ENCODE data around the gene DCAF4.

The DCAF4 gene

DNA sequence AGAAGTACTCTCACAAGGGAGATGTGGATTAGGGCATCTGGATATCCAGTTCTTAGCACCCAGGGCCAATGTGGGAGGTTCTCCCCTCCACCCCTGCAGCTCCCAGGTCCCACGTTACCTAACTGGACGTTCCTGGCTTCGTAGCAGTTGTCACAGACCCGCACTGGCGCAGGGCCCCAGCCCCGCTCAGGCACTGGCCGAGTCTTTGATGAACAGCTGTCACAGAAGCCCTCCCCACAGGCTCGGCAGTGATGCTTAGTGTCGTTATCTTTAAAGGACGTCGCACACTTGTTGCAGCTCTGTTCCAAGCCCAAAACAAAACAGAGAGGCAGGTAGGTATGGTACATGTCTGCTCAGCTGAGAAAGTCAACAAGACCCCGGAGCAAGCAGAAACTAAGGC, 48.4 kb downstream of the DCAF4 start:
- Histone ChIP-seq H2BK12ac (ENCODE audit: low read length) (no peak overlapping the region), H2AFZ (ENCODE audit: insufficient read depth, low read length, poor library complexity) (no peak overlapping the region), H3K27ac (ENCODE audit: low read depth, low read length) (no peak overlapping the region), H3K14ac (ENCODE audit: low read length) (no peak overlapping the region), H2AK5ac (ENCODE audit: low read length) (no peak overlapping the region), H4K91ac (ENCODE audit: low read depth, low read length) (no peak overlapping the region), H3K9ac (ENCODE audit: low read length) (no peak overlapping the region), H3K4me3 (ENCODE audit: low read depth, low read length) (no peak overlapping the region), H3K36me3 (ENCODE audit: control insufficient read depth in 1 of 2, insufficient read depth in 2 of 2, low read length in 2 of 2) (peaks cover 60 to 61% of the 10 kb centered on the region in 2 experiments), H3K79me2 (ENCODE audit: control insufficient read depth, insufficient read depth, low read length, poor library complexity) (no peaks in the 10 kb centered on the region), H3K4me1 (ENCODE audit: control insufficient read depth in 1 of 2, insufficient read depth in 2 of 2, low read length in 2 of 2) (no peaks in the 10 kb centered on the region), H3K18ac (ENCODE audit: low read length) (no peak overlapping the region), H4K8ac (ENCODE audit: low read depth, low read length) (no peak overlapping the region), H3K4ac (ENCODE audit: low read depth, low read length) (no peak overlapping the region), H3K79me1 (ENCODE audit: low read length) (no peaks in the 10 kb centered on the region), H3K27me3 (ENCODE audit: insufficient read depth, low read length) (no peaks in the 10 kb centered on the region), H3K4me2 (ENCODE audit: low read length) (no peak overlapping the region), H3K9me3 (ENCODE audit: insufficient read depth, low read depth, low read length) (no peaks in the 10 kb centered on the region), H2BK120ac (ENCODE audit: insufficient read depth, low read length, poor library complexity) (no peak overlapping the region), H3K23ac (ENCODE audit: low read length) (no peak overlapping the region), H2BK5ac (ENCODE audit: low read depth, low read length, poor library complexity) (no peak overlapping the region), H4K12ac (ENCODE audit: low read depth, low read length) (no peak overlapping the region)
- DNase-seq: no peak
- no CpG with 5 or more reads among the region's 12 CpGs for WGBS (ENCODE audit: extremely low coverage, insufficient coverage, insufficient read length)

DNA sequence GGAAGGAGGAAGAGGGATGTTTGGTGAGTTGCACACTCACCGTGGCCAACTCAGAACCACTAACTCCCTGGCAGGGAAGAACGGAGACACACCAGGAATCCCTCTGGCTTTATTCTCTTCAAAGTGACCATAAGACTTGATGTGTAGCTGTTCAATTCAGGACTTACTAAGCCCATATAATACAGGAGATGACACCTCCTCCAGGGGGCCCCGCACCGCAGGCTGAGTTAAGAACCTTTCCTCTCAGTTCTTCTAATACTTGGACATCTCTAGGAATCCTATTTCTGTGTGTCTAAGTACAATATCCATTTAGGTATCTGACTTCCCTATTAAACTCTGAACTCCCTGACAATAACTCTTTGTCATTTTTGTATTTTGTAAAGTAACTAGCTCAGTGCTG, 49.5 kb downstream of the DCAF4 start:
- no peak for DNase-seq
- no peaks in the 10 kb centered on the region for H3K79me2 ChIP-seq (ENCODE audit: control insufficient read depth, insufficient read depth, low read length, poor library complexity)
- H2AK5ac ChIP-seq (ENCODE audit: low read length): no peak overlapping the region
- H3K27ac ChIP-seq (ENCODE audit: low read depth, low read length): no peak overlapping the region
- H3K27me3 ChIP-seq (ENCODE audit: insufficient read depth, low read length): no peaks in the 10 kb centered on the region
- no peaks in the 10 kb centered on the region for H3K79me1 ChIP-seq (ENCODE audit: low read length)
- no peak overlapping the region for H3K23ac ChIP-seq (ENCODE audit: low read length)
- no peak overlapping the region for H3K4me2 ChIP-seq (ENCODE audit: low read length)
- no peak overlapping the region for H2BK5ac ChIP-seq (ENCODE audit: low read depth, low read length, poor library complexity)
- no peak overlapping the region for H2BK120ac ChIP-seq (ENCODE audit: insufficient read depth, low read length, poor library complexity)
- no peak overlapping the region for H4K8ac ChIP-seq (ENCODE audit: low read depth, low read length)
- no CpG with 5 or more reads among the region's 4 CpGs for WGBS (ENCODE audit: extremely low coverage, insufficient coverage, insufficient read length)
- H2BK12ac ChIP-seq (ENCODE audit: low read length): no peak overlapping the region
- no peak overlapping the region for H3K18ac ChIP-seq (ENCODE audit: low read length)
- H3K9me3 ChIP-seq (ENCODE audit: insufficient read depth, low read depth, low read length): no peaks in the 10 kb centered on the region
- no peak overlapping the region for H3K14ac ChIP-seq (ENCODE audit: low read length)
- H3K9ac ChIP-seq (ENCODE audit: low read length): no peak overlapping the region
- no peaks in the 10 kb centered on the region for H3K4me1 ChIP-seq (ENCODE audit: control insufficient read depth in 1 of 2, insufficient read depth in 2 of 2, low read length in 2 of 2)
- peaks cover 50 to 59% of the 10 kb centered on the region in 2 experiments for H3K36me3 ChIP-seq (ENCODE audit: control insufficient read depth in 1 of 2, insufficient read depth in 2 of 2, low read length in 2 of 2)
- H2AFZ ChIP-seq (ENCODE audit: insufficient read depth, low read length, poor library complexity): no peak overlapping the region
- no peak overlapping the region for H4K12ac ChIP-seq (ENCODE audit: low read depth, low read length)
- H4K91ac ChIP-seq (ENCODE audit: low read depth, low read length): no peak overlapping the region
- no peak overlapping the region for H3K4ac ChIP-seq (ENCODE audit: low read depth, low read length)
- no peak overlapping the region for H3K4me3 ChIP-seq (ENCODE audit: low read depth, low read length)

- Histone ChIP-seq H3K79me1 (ENCODE audit: low read length) (no peaks in the 10 kb centered on the region), H3K4me1 (ENCODE audit: control insufficient read depth in 1 of 2, insufficient read depth in 2 of 2, low read length in 2 of 2) (no peaks in the 10 kb centered on the region), H2BK12ac (ENCODE audit: low read length) (no peak overlapping the region), H3K9ac (ENCODE audit: low read length) (no peak overlapping the region), H3K4ac (ENCODE audit: low read depth, low read length) (no peak overlapping the region), H3K27ac (ENCODE audit: low read depth, low read length) (no peak overlapping the region), H4K8ac (ENCODE audit: low read depth, low read length) (no peak overlapping the region), H2AFZ (ENCODE audit: insufficient read depth, low read length, poor library complexity) (no peak overlapping the region), H3K4me3 (ENCODE audit: low read depth, low read length) (no peak overlapping the region), H3K36me3 (ENCODE audit: control insufficient read depth in 1 of 2, insufficient read depth in 2 of 2, low read length in 2 of 2) (peaks cover 33 to 51% of the 10 kb centered on the region in 2 experiments), H2AK5ac (ENCODE audit: low read length) (no peak overlapping the region), H2BK5ac (ENCODE audit: low read depth, low read length, poor library complexity) (no peak overlapping the region), H2BK120ac (ENCODE audit: insufficient read depth, low read length, poor library complexity) (no peak overlapping the region), H3K27me3 (ENCODE audit: insufficient read depth, low read length) (no peaks in the 10 kb centered on the region), H3K4me2 (ENCODE audit: low read length) (no peak overlapping the region), H3K79me2 (ENCODE audit: control insufficient read depth, insufficient read depth, low read length, poor library complexity) (no peaks in the 10 kb centered on the region), H3K23ac (ENCODE audit: low read length) (no peak overlapping the region), H3K9me3 (ENCODE audit: insufficient read depth, low read depth, low read length) (no peaks in the 10 kb centered on the region), H4K91ac (ENCODE audit: low read depth, low read length) (no peak overlapping the region), H4K12ac (ENCODE audit: low read depth, low read length) (no peak overlapping the region), H3K18ac (ENCODE audit: low read length) (no peak overlapping the region), H3K14ac (ENCODE audit: low read length) (no peak overlapping the region)
- DNase-seq: no peak
- no CpG with 5 or more reads among the region's 9 CpGs for WGBS (ENCODE audit: extremely low coverage, insufficient coverage, insufficient read length)
Measured at GRCh38 chr14:72978856-72979255, 52.6 kb downstream of the DCAF4 start.

- H2AK5ac ChIP-seq (ENCODE audit: low read length): no peak overlapping the region
- H3K4ac ChIP-seq (ENCODE audit: low read depth, low read length): no peak overlapping the region
- no peak overlapping the region for H2BK12ac ChIP-seq (ENCODE audit: low read length)
- H3K4me1 ChIP-seq (ENCODE audit: control insufficient read depth in 1 of 2, insufficient read depth in 2 of 2, low read length in 2 of 2): no peaks in the 10 kb centered on the region
- no peak overlapping the region for H4K12ac ChIP-seq (ENCODE audit: low read depth, low read length)
- no peak overlapping the region for H3K23ac ChIP-seq (ENCODE audit: low read length)
- no peaks in the 10 kb centered on the region for H3K79me2 ChIP-seq (ENCODE audit: control insufficient read depth, insufficient read depth, low read length, poor library complexity)
- no peak overlapping the region for H3K4me3 ChIP-seq (ENCODE audit: low read depth, low read length)
- no peak overlapping the region for H2BK120ac ChIP-seq (ENCODE audit: insufficient read depth, low read length, poor library complexity)
- H3K9ac ChIP-seq (ENCODE audit: low read length): no peak overlapping the region
- WGBS (ENCODE audit: extremely low coverage, insufficient coverage, insufficient read length): no CpG with 5 or more reads among the region's 8 CpGs
- H2AFZ ChIP-seq (ENCODE audit: insufficient read depth, low read length, poor library complexity): no peak overlapping the region
- H3K18ac ChIP-seq (ENCODE audit: low read length): no peak overlapping the region
- H3K9me3 ChIP-seq (ENCODE audit: insufficient read depth, low read depth, low read length): no peaks in the 10 kb centered on the region
- no peak for DNase-seq
- H4K8ac ChIP-seq (ENCODE audit: low read depth, low read length): no peak overlapping the region
- H2BK5ac ChIP-seq (ENCODE audit: low read depth, low read length, poor library complexity): no peak overlapping the region
- no peak overlapping the region for H3K27ac ChIP-seq (ENCODE audit: low read depth, low read length)
- H3K36me3 ChIP-seq (ENCODE audit: control insufficient read depth in 1 of 2, insufficient read depth in 2 of 2, low read length in 2 of 2): peaks cover 20 to 34% of the 10 kb centered on the region in 2 experiments
- no peak overlapping the region for H3K4me2 ChIP-seq (ENCODE audit: low read length)
- H3K14ac ChIP-seq (ENCODE audit: low read length): no peak overlapping the region
- H3K27me3 ChIP-seq (ENCODE audit: insufficient read depth, low read length): no peaks in the 10 kb centered on the region
- H3K79me1 ChIP-seq (ENCODE audit: low read length): no peaks in the 10 kb centered on the region
- no peak overlapping the region for H4K91ac ChIP-seq (ENCODE audit: low read depth, low read length)
Measured at GRCh38 chr14:72980863-72981262, 54.6 kb downstream of the DCAF4 start.

Measured in trophoblast cell (in vitro differentiated cells and primary cell).